ENCODE results near the gene RFTN1.

- TF ChIP-seq CTCF (IDR thresholded peaks at IDR 0.05; ENCODE audit: control extremely low read depth in 1 of 3, insufficient read depth in 1 of 3, low read depth in 1 of 3, low read length in 3 of 3) (no peak), POLR2A (IDR thresholded peaks at IDR 0.05; ENCODE audit: control extremely low read depth in 1 of 2, low read depth in 2 of 2, low read length in 2 of 2) (no peak), ZNF274 (IDR thresholded peaks at IDR 0.05; ENCODE audit: borderline replicate concordance, extremely low read depth, low read length) (no peak), PHF8 (conservative IDR thresholded peaks at IDR 0.05; ENCODE audit: low read depth, low read length) (no peak), SRF (IDR thresholded peaks at IDR 0.05; ENCODE audit: low read depth, low read length) (no peak), EP300 (IDR thresholded peaks at IDR 0.05; ENCODE audit: borderline replicate concordance in 1 of 2, low read depth in 2 of 2, low read length in 2 of 2) (no peak), CEBPB (IDR thresholded peaks at IDR 0.05; ENCODE audit: low read depth, low read length) (no peak), POU5F1 (IDR thresholded peaks at IDR 0.05; ENCODE audit: low read depth, low read length) (no peak), SP1 (IDR thresholded peaks at IDR 0.05; ENCODE audit: low read depth, low read length) (no peak), MAFK (IDR thresholded peaks at IDR 0.05; ENCODE audit: low read depth, low read length) (no peak), YY1 (IDR thresholded peaks at IDR 0.05; ENCODE audit: low read depth, low read length) (no peak), MAX (IDR thresholded peaks at IDR 0.05) (no peak)
Measured at GRCh38 chr3:16398648-16399047, 114.9 kb downstream of the RFTN1 start.

Measured in H1 (cell line).